GM04504 (cell line): ENCODE results near the gene SAMHD1.
"Not testable (repeated sequence)": the region's sequence is repeated elsewhere in the genome, so short reads cannot be mapped to it uniquely, and the experiment has no call there.

Experiments
- DNase-seq: peaks from one replicate; pipeline ENCODE4 v3.0.0-alpha.2; 2012; ENCODE audit warnings: low read depth

The SAMHD1 gene

GRCh38 chr20:36956016-36956415 lies 4.5 kb upstream of the SAMHD1 start:
- DNase-seq, result no peak

GRCh38 chr20:36951979-36952738 lies 651 bp upstream of the SAMHD1 start:
- DNase-seq, result no peak

- DNase-seq, result no peak
Observed at GRCh38 chr20:36950414-36951197, 902 bp downstream of the SAMHD1 start.

GRCh38 chr20:36941401-36941835 lies 10.1 kb downstream of the SAMHD1 start:
- no peak for DNase-seq

GRCh38 chr20:36937402-36937770 lies 14.1 kb downstream of the SAMHD1 start:
- no peak for DNase-seq

- DNase-seq, result not testable (repeated sequence)
Observed at GRCh38 chr20:36936761-36937401, 14.6 kb downstream of the SAMHD1 start.

GRCh38 chr20:36936341-36936740 lies 15.2 kb downstream of the SAMHD1 start:
- DNase-seq, result no peak

GRCh38 chr20:36933571-36933970 lies 17.9 kb downstream of the SAMHD1 start:
- not testable (repeated sequence) for DNase-seq

- no peak for DNase-seq
Observed at GRCh38 chr20:36932476-36933426, 18.8 kb downstream of the SAMHD1 start.

- not testable (repeated sequence) for DNase-seq
Observed at GRCh38 chr20:36932067-36932466, 19.4 kb downstream of the SAMHD1 start.

GRCh38 chr20:36929691-36930090 lies 21.8 kb downstream of the SAMHD1 start:
- DNase-seq, result no peak

- no peak for DNase-seq
Observed at GRCh38 chr20:36929290-36929689, 22.2 kb downstream of the SAMHD1 start.

GRCh38 chr20:36927704-36928103 lies 23.8 kb downstream of the SAMHD1 start:
- no peak for DNase-seq

GRCh38 chr20:36926653-36927200 lies 24.8 kb downstream of the SAMHD1 start:
- DNase-seq, result no peak

GRCh38 chr20:36925234-36925633 lies 26.3 kb downstream of the SAMHD1 start:
- no peak for DNase-seq

GRCh38 chr20:36924167-36925045 lies 27.1 kb downstream of the SAMHD1 start:
- DNase-seq, result no peak

- no peak for DNase-seq
Observed at GRCh38 chr20:36920334-36920730, 31.2 kb downstream of the SAMHD1 start.

- peak; percentile 40 for DNase-seq
Observed at GRCh38 chr20:36919715-36920333, 31.7 kb downstream of the SAMHD1 start.

- no peak for DNase-seq
Observed at GRCh38 chr20:36917943-36918342, 33.6 kb downstream of the SAMHD1 start.

GRCh38 chr20:36917240-36917639 lies 34.3 kb downstream of the SAMHD1 start:
- no peak for DNase-seq
